NB4 (cell line): ENCODE results near the gene EAF1.

Experiments
- DNase-seq: peaks from one replicate; pipeline ENCODE4 v3.0.0; 2010; ENCODE audit warnings: low read depth
- H3K4me3 ChIP-seq: one replicate; pipeline ENCODE4 v1.5.1; 2011; ENCODE audit warnings: mild to moderate bottlenecking, low read depth, low read length, moderate library complexity
- MYC ChIP-seq: IDR thresholded peaks from 2 replicates; pipeline ENCODE4 v1.6.1; 2011; ENCODE audit warnings: low read depth, low read length
- POLR2A ChIP-seq: IDR thresholded peaks from 2 replicates; pipeline ENCODE4 v1.6.1; 2011; ENCODE audit warnings: mild to moderate bottlenecking; ENCODE audit not compliant: insufficient read length; ENCODE audit errors: extremely low read depth
- TF ChIP-seq, protein P1 (sequence below): IDR thresholded peaks from one replicate; pipeline ENCODE4 v1.5.1; 2012; ENCODE audit warnings: low read depth, low read length
- TF ChIP-seq, protein P2 (sequence below): IDR thresholded peaks from 2 replicates; pipeline ENCODE4 v1.6.1; 2011; ENCODE audit warnings: low read depth, low read length

Gene EAF1

DNA sequence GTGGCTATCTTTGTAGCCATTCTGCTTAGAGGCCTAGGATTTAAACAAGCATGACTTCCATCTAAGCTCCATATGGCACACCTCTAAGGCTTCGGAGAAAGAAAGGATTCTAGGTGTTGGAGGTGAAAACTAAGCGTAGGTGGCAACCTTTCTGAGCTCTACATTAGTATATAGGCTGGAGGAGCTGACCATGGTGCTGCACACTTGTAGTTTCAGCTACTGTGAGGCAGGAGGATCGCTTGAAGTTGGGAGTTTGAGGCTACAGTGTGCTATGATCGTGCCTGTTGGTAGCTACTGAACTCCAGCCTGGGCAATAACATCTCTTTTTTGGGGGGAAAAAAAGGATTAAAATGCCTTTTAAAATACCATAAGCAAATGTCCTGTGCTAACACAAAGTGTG, 7.4 kb downstream of the EAF1 start:
- no peak for DNase-seq
- H3K4me3 ChIP-seq, result no peak overlapping the region
- TF ChIP-seq MYC, result no peak
- no peak for TF ChIP-seq POLR2A
- TF ChIP-seq, protein P1, sequence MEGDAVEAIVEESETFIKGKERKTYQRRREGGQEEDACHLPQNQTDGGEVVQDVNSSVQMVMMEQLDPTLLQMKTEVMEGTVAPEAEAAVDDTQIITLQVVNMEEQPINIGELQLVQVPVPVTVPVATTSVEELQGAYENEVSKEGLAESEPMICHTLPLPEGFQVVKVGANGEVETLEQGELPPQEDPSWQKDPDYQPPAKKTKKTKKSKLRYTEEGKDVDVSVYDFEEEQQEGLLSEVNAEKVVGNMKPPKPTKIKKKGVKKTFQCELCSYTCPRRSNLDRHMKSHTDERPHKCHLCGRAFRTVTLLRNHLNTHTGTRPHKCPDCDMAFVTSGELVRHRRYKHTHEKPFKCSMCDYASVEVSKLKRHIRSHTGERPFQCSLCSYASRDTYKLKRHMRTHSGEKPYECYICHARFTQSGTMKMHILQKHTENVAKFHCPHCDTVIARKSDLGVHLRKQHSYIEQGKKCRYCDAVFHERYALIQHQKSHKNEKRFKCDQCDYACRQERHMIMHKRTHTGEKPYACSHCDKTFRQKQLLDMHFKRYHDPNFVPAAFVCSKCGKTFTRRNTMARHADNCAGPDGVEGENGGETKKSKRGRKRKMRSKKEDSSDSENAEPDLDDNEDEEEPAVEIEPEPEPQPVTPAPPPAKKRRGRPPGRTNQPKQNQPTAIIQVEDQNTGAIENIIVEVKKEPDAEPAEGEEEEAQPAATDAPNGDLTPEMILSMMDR, result no peak

DNA sequence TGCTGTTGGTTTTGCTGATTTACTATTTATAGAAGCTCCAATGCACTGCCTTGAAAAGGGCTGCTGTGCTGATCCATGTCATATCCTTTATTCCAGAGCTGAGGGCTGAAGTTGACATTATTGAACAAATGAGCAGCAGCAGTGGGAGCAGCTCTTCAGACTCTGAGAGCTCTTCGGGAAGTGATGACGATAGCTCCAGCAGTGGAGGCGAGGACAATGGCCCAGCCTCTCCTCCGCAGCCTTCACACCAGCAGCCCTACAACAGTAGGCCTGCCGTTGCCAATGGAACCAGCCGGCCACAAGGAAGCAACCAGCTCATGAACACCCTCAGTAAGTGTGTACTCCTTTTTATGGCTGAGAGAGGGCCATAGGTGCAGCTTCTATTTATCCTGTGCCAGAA, 8.8 kb downstream of the EAF1 start:
- no peak overlapping the region for H3K4me3 ChIP-seq
- TF ChIP-seq, protein P2, sequence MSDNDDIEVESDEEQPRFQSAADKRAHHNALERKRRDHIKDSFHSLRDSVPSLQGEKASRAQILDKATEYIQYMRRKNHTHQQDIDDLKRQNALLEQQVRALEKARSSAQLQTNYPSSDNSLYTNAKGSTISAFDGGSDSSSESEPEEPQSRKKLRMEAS, result no peak
- TF ChIP-seq POLR2A, result no peak
- TF ChIP-seq, protein P1, result no peak
- no peak for TF ChIP-seq MYC
- no peak for DNase-seq

DNA sequence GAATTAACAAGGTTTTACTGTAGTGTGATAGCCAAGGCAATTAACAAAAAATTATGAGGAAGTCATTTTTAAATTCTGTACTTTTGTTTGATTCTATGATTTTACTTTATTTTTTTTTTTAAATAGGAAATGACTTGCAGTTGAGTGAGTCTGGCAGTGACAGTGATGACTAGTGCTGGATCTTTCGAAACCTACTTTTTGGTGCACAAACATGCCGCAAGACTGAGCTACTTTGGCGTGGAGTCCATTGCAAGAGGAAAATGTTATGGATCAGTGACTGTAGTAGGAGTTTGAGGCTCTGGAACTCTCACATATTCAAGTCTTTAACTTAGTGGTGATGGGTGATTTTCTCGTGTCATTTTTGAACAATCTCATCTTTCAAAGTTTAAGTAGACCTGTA, 11.6 kb downstream of the EAF1 start:
- H3K4me3 ChIP-seq, result no peak overlapping the region
- TF ChIP-seq, protein P1, result no peak
- TF ChIP-seq, protein P2, result no peak
- TF ChIP-seq MYC (no peak), POLR2A (no peak)
- no peak for DNase-seq

DNA sequence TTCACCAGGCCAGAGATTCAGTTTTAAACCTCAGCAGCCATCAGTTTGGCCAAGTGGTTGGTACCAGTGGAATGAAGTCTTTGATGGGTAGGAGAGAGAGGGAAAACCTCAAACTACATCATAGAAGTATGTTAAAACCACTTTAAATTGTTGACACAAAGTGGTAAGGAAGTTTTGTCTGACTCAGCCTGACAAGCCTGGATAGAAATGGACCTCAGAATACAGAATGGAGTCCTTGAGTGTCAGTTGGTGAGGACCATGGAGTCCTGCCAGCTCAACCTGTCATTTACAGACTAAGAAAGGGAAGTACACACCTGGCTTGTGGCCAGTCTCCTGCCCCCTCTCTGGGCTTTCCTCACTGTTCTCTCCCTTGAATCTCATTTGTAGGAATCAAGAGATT, 12.1 kb downstream of the EAF1 start:
- no peak for TF ChIP-seq MYC
- TF ChIP-seq, protein P2, result no peak
- TF ChIP-seq, protein P1, result no peak
- TF ChIP-seq POLR2A, result no peak
- no peak for DNase-seq
- H3K4me3 ChIP-seq, result no peak overlapping the region

DNA sequence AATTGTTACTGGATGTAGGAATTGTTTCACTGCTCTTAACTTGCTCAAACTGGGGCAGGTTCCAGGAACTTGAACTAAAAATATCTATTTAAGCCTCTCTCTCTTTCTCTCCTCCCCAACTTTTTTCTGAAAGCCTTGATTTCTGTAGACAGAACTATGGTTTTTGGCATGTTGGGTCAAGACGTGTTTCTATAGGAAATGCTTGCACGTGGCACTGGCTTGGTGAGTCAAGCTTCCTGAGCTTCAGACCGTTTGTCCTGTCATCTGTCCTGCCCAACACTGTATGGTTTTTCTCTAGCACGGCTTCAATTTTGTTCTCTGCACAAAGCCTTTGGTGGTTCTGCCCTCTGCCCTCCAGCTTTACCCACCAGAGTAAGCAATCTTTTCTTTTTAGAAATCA, 13.5 kb downstream of the EAF1 start:
- TF ChIP-seq, protein P1, result no peak
- no peak for TF ChIP-seq POLR2A
- TF ChIP-seq, protein P2, result no peak
- no peak for TF ChIP-seq MYC
- DNase-seq, result no peak
- H3K4me3 ChIP-seq, result no peak overlapping the region

DNA sequence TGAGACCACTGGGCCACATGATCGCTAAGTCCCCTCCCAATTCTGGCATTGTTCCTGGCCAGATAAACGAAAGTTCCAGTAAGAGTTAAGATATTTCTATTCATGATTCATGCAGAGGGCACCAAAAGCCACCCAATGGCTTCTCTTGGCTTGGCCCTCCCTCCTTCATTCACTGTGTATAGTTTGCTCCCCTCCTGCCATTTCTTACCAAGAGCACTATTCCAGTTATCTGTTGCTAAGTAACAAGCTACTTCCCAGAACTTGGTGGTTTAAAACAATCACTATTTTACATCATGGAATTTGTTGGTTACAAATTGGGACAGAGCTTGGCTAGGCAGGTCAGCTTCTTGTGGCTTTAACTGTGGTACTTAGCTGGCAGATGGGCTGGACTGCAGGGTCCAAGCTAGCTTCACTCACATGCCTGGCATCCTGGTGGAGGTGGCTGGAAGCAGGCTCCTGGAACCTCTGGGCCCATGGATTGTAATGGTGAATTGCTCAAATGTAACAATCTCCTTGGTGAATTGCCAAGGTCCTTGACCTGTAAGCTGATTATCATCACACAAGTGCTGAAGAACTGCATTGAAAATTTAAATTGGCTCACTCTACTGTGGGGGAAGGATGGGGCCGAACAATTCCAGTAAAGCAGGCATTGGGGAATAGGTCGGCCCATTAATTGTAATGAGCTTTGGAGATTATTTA, 16.6 kb downstream of the EAF1 start:
- H3K4me3 ChIP-seq, result no peak overlapping the region
- TF ChIP-seq POLR2A (no peak), MYC (no peak)
- TF ChIP-seq, protein P1, result no peak
- TF ChIP-seq, protein P2, result no peak
- DNase-seq, result no peak
